ENCODE data around the gene DCUN1D1.

The DCUN1D1 gene

GRCh38 chr3:182889948-182890629 is 90.2 kb downstream of the DCUN1D1 start:
- DNase-seq = no peak
